Measurements from ENCODE around the gene UCK2. TPM values are rescaled to one million over a fixed set of nuclear protein-coding genes. Genes with fewer than 3 reads are reported as not detected.

UCK2 gene
- polyA plus RNA-seq, 2 donors: 18.8 to 25.4 TPM

DNA sequence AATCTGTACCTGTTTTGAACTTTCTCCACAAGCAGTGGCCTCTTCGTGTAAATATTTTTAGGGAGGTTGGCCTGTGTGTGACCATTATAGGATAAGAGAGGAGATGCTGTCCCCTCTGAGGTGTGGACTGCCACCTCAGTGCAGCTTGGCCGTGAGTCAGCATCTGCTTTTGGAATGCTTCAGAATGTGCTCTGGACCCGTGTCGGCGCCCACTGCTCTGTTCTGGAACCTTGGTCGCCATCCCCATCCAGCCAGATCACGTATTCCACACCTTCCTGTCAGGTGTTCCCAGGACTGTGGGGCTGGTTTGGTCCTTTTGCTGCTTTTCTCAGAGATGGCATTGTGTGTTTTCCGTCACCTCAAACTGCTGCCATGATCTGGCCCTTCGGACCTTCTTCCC, 5.5 kb downstream of the UCK2 start:
- H3K27ac ChIP-seq (ENCODE audit: low read depth in 2 of 2, low read length in 1 of 2): no peak overlapping the region
- H3K9me3 ChIP-seq (ENCODE audit: control insufficient read depth in 2 of 2, insufficient read depth in 1 of 2, low read depth in 1 of 2, low read length in 1 of 2): no peaks in the 10 kb centered on the region
- H3K27me3 ChIP-seq (ENCODE audit: control insufficient read depth in 1 of 2, insufficient read depth in 2 of 2, low read length in 2 of 2): no peaks in the 10 kb centered on the region
- no peak overlapping the region for H3K4me3 ChIP-seq (ENCODE audit: low read depth in 1 of 2, low read length in 2 of 2)
- H3K36me3 ChIP-seq (ENCODE audit: control insufficient read depth in 2 of 2, insufficient read depth in 2 of 2, low read length in 1 of 2): no peaks in the 10 kb centered on the region
- H3K4me1 ChIP-seq (ENCODE audit: control insufficient read depth in 2 of 2, insufficient read depth in 2 of 2, low read length in 1 of 2): no peaks in the 10 kb centered on the region
- WGBS, 2 donors: 75% methylated on average over 9 of the region's 9 CpGs

DNA sequence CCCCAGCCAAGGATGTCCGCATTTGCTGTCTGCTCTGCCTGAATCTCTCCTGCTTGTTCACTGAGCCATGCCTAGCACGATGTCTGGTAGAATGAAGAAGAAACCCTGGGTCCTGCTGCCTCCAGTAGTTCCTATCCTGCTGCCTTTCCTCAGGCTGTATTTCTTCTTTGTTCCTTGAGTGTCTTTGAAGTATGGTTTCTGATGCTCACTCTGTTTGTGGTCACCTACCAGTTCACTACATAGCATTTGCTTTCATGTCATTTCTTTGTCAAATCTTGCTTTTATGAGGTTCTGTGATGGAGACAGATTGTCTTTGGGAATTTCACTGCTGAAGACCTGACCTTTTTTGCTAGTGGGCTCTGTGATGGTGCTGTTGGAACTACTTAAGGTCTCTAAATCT, 5.9 kb downstream of the UCK2 start:
- Histone ChIP-seq H3K27me3 (ENCODE audit: control insufficient read depth in 1 of 2, insufficient read depth in 2 of 2, low read length in 2 of 2) (no peaks in the 10 kb centered on the region), H3K4me1 (ENCODE audit: control insufficient read depth in 2 of 2, insufficient read depth in 2 of 2, low read length in 1 of 2) (no peaks in the 10 kb centered on the region), H3K4me3 (ENCODE audit: low read depth in 1 of 2, low read length in 2 of 2) (no peak overlapping the region), H3K9me3 (ENCODE audit: control insufficient read depth in 2 of 2, insufficient read depth in 1 of 2, low read depth in 1 of 2, low read length in 1 of 2) (no peaks in the 10 kb centered on the region), H3K27ac (ENCODE audit: low read depth in 2 of 2, low read length in 1 of 2) (no peak overlapping the region), H3K36me3 (ENCODE audit: control insufficient read depth in 2 of 2, insufficient read depth in 2 of 2, low read length in 1 of 2) (no peaks in the 10 kb centered on the region)
- 45 to 73% methylated on average over 2 of the region's 2 CpGs for WGBS, 2 donors

DNA sequence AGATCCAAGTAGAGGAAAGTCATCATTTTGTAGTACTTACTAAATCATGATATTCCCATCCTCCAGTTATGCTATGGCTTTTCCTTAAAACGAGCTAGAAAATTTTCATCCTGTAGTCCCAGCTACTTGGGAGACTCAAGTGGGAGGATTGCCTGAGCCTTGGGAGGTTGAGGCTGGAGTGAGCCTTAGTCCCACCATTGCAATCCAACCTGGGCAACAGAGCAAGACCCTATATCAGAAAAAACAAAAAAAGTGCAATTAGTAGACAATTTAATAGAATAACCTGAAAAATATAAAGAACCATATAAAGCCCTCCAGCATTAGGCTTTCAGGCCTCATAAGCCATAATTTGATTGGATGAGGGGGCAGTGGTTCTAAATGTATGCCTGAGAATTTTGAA, 6.8 kb downstream of the UCK2 start:
- WGBS, 2 donors: 87 to 94% methylated on average over 1 of the region's 1 CpG
- Histone ChIP-seq H3K36me3 (ENCODE audit: control insufficient read depth in 2 of 2, insufficient read depth in 2 of 2, low read length in 1 of 2) (no peaks in the 10 kb centered on the region), H3K4me1 (ENCODE audit: control insufficient read depth in 2 of 2, insufficient read depth in 2 of 2, low read length in 1 of 2) (no peaks in the 10 kb centered on the region), H3K9me3 (ENCODE audit: control insufficient read depth in 2 of 2, insufficient read depth in 1 of 2, low read depth in 1 of 2, low read length in 1 of 2) (no peaks in the 10 kb centered on the region), H3K4me3 (ENCODE audit: low read depth in 1 of 2, low read length in 2 of 2) (no peak overlapping the region), H3K27me3 (ENCODE audit: control insufficient read depth in 1 of 2, insufficient read depth in 2 of 2, low read length in 2 of 2) (no peaks in the 10 kb centered on the region), H3K27ac (ENCODE audit: low read depth in 2 of 2, low read length in 1 of 2) (no peak overlapping the region)

DNA sequence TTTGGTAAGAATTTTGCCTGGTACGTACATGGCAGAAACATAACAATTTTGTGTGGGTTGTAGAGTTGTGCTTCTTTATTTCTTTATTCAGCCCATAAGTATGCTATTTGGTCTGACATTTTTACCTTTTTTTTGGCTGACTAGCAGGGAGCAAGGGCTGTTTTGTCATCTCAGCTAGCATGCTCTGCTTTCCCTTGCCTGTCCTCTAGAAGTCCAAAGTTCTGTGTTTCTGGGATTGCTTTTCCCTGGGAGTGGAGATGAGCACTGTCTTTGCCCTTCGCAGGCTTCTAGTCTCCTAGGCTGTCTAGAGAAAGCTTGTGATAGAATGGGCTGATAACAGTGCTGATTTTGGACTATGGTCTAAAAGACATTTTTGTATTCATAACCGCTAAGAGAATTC, 7.5 kb downstream of the UCK2 start:
- H3K27me3 ChIP-seq (ENCODE audit: control insufficient read depth in 1 of 2, insufficient read depth in 2 of 2, low read length in 2 of 2): no peaks in the 10 kb centered on the region
- no peak overlapping the region for H3K27ac ChIP-seq (ENCODE audit: low read depth in 2 of 2, low read length in 1 of 2)
- no peaks in the 10 kb centered on the region for H3K9me3 ChIP-seq (ENCODE audit: control insufficient read depth in 2 of 2, insufficient read depth in 1 of 2, low read depth in 1 of 2, low read length in 1 of 2)
- H3K4me1 ChIP-seq (ENCODE audit: control insufficient read depth in 2 of 2, insufficient read depth in 2 of 2, low read length in 1 of 2): no peaks in the 10 kb centered on the region
- no peaks in the 10 kb centered on the region for H3K36me3 ChIP-seq (ENCODE audit: control insufficient read depth in 2 of 2, insufficient read depth in 2 of 2, low read length in 1 of 2)
- no peak overlapping the region for H3K4me3 ChIP-seq (ENCODE audit: low read depth in 1 of 2, low read length in 2 of 2)
- WGBS, 2 donors: 93 to 97% methylated on average over 3 of the region's 3 CpGs

DNA sequence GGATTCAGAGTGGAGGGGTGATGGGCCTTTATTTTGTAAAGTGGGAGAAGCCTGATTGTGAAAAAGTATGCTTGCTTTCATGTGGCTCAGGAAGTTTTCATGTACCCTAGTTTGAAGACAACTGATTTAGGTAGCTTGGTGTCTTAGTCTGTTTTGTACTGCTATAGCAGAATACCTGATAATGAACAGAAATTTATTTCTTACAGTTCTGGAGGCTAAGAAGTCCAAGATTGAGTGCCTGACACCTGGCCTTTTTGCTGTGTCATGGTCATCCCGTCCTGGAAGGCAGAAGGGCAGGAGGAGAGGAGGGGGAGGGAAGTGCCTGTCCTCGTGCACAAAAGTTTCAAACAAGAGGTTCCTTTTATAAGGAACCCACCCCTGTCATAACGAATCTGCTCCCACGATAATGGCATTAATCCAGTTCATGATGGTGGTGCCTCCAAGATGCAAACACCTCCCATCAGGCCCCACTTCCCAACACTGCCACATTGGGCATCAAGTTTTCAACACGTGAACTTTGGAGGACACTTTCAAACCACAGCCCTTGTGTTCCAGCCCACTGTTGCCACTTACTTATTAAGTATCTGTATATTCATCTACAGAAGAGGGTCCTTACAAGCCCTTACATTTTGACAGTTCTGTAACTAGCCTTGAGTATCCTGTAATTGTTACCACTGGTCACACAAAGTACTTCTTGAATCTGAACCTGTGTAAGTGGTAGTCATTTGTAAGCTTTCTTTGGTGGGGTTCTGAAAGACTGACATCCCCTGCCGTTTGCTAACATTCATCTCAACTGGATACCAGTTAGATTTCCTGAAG, 9.5 kb downstream of the UCK2 start:
- no peaks in the 10 kb centered on the region for H3K4me1 ChIP-seq (ENCODE audit: control insufficient read depth in 2 of 2, insufficient read depth in 2 of 2, low read length in 1 of 2)
- WGBS, 2 donors: 55 to 73% methylated on average over 6 of the region's 6 CpGs
- no peak overlapping the region for H3K4me3 ChIP-seq (ENCODE audit: low read depth in 1 of 2, low read length in 2 of 2)
- no peaks in the 10 kb centered on the region for H3K9me3 ChIP-seq (ENCODE audit: control insufficient read depth in 2 of 2, insufficient read depth in 1 of 2, low read depth in 1 of 2, low read length in 1 of 2)
- no peak overlapping the region for H3K27ac ChIP-seq (ENCODE audit: low read depth in 2 of 2, low read length in 1 of 2)
- no peaks in the 10 kb centered on the region for H3K27me3 ChIP-seq (ENCODE audit: control insufficient read depth in 1 of 2, insufficient read depth in 2 of 2, low read length in 2 of 2)
- no peaks in the 10 kb centered on the region for H3K36me3 ChIP-seq (ENCODE audit: control insufficient read depth in 2 of 2, insufficient read depth in 2 of 2, low read length in 1 of 2)

DNA sequence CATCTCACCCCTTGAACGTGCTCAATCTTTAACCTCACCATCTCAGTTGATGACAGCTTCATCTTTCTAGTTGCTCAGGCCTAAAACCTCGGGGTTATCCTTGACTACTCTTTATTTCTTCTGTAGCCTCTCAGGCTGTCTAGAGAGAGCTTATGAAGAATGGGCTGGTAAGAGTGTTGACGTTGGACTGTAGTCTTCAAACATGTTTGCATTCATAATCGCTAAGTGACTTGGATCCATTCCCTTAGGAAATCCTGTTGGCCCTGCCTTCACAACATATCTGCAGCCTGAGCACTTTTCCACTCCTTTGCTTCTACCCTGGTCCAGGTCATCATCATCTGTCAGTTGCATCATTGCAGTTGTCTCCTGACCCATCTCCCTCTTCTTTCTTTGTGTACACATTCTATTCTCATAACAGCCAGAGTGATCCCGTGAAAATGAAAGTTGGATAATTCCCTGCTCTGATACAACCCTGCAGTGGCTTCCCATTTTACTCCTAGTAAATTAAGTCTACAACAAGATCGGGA, 10.5 kb downstream of the UCK2 start:
- Histone ChIP-seq H3K27ac (ENCODE audit: low read depth in 2 of 2, low read length in 1 of 2) (no peak overlapping the region), H3K27me3 (ENCODE audit: control insufficient read depth in 1 of 2, insufficient read depth in 2 of 2, low read length in 2 of 2) (no peaks in the 10 kb centered on the region), H3K4me3 (ENCODE audit: low read depth in 1 of 2, low read length in 2 of 2) (no peak overlapping the region), H3K9me3 (ENCODE audit: control insufficient read depth in 2 of 2, insufficient read depth in 1 of 2, low read depth in 1 of 2, low read length in 1 of 2) (no peaks in the 10 kb centered on the region), H3K4me1 (ENCODE audit: control insufficient read depth in 2 of 2, insufficient read depth in 2 of 2, low read length in 1 of 2) (peaks cover 0 to 2% of the 10 kb centered on the region in 2 donors), H3K36me3 (ENCODE audit: control insufficient read depth in 2 of 2, insufficient read depth in 2 of 2, low read length in 1 of 2) (no peaks in the 10 kb centered on the region)
- whole genome bisulfite sequencing, 2 donors: 64 to 69% methylated on average over 6 of the region's 6 CpGs

DNA sequence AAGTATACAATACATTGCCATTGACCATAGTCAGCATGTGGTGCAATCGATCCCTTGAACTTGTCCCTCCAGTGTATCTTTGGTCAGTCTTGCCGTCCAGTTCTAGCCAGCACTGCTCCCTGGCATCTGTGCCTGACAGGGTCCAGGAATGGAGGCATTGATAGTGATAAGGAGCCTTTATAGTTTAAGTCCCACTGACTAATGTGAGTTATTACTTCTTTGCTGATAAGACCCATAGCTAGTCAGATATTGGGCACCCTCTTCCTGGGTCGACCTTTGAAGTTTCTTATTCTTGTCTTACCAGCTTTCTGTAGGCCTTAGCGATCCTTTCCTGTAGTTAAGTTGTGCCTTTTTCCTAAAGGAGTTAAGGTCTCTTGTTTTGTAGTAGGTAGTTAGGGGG, 13.0 kb downstream of the UCK2 start:
- Histone ChIP-seq H3K36me3 (ENCODE audit: control insufficient read depth in 2 of 2, insufficient read depth in 2 of 2, low read length in 1 of 2) (no peaks in the 10 kb centered on the region), H3K4me1 (ENCODE audit: control insufficient read depth in 2 of 2, insufficient read depth in 2 of 2, low read length in 1 of 2) (peaks cover 0 to 2% of the 10 kb centered on the region in 2 donors), H3K27me3 (ENCODE audit: control insufficient read depth in 1 of 2, insufficient read depth in 2 of 2, low read length in 2 of 2) (no peaks in the 10 kb centered on the region), H3K27ac (ENCODE audit: low read depth in 2 of 2, low read length in 1 of 2) (no peak overlapping the region), H3K9me3 (ENCODE audit: control insufficient read depth in 2 of 2, insufficient read depth in 1 of 2, low read depth in 1 of 2, low read length in 1 of 2) (no peaks in the 10 kb centered on the region), H3K4me3 (ENCODE audit: low read depth in 1 of 2, low read length in 2 of 2) (no peak overlapping the region)
- 70 to 91% methylated on average over 4 of the region's 4 CpGs for WGBS, 2 donors

DNA sequence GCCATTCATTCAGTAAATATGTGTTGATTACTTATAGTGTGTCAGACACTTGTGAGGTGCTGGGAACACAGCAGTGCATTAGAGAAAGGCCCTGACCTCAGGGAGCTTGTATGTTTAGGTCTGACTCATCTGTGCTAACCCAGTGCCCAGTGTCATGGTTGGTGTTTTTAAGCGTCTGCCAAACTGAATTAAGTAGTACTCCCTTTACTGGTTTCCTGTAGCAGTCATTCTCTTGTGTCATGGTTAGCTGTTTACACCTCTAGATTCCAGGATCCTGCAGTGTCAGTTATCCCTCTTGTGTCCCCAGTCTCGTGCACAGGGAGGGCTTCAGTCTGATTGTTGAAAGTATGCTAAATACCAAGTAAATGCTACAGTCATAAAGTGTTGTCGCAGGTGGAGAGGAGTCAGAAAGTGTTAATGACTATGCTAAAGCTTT, 14.2 kb downstream of the UCK2 start:
- 71 to 79% methylated on average over 3 of the region's 3 CpGs for WGBS, 2 donors
- peaks cover 0 to 2% of the 10 kb centered on the region in 2 donors for H3K4me1 ChIP-seq (ENCODE audit: control insufficient read depth in 2 of 2, insufficient read depth in 2 of 2, low read length in 1 of 2)
- H3K27ac ChIP-seq (ENCODE audit: low read depth in 2 of 2, low read length in 1 of 2): peak overlapping the region in 1 of 2 donors; percentile 14

DNA sequence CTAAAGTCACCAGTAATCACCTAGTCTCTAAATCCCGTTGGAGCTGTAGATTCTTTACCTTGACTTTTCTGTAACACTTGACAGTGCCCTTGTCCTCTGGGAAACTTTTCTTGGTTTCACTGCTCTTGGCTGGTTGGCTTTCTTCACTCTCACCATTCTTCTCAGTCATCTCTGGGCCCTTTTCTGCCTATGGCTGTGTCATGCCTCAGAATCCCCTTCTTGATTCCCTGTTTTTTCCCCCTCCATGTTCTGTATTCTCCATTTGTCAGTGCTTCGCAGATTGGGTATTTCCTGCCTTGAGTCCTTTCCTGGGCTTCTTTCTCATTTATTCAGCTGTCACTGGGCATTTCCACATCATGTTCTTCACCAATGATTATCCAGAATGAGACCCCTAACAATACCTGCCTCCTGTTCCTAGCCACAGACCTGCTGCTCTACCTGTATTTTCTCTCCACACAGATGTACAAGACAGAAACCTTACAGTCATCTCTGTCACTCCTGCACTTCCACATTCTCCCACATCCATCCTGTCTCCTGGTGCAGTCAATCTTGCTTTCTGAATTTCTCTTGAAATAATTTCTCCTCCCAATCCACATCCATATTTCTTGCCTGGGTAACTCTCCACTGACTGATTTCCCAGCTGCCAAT, 14.7 kb downstream of the UCK2 start:
- H3K4me1 ChIP-seq (ENCODE audit: control insufficient read depth in 2 of 2, insufficient read depth in 2 of 2, low read length in 1 of 2): peaks cover 0 to 2% of the 10 kb centered on the region in 2 donors
- WGBS, 2 donors: 58 to 62% methylated on average over 2 of the region's 2 CpGs
- peak overlapping the region in 1 of 2 donors; percentile 37 for H3K27ac ChIP-seq (ENCODE audit: low read depth in 2 of 2, low read length in 1 of 2)
- H3K9me3 ChIP-seq (ENCODE audit: control insufficient read depth in 2 of 2, insufficient read depth in 1 of 2, low read depth in 1 of 2, low read length in 1 of 2): no peaks in the 10 kb centered on the region
- no peaks in the 10 kb centered on the region for H3K36me3 ChIP-seq (ENCODE audit: control insufficient read depth in 2 of 2, insufficient read depth in 2 of 2, low read length in 1 of 2)
- no peak overlapping the region for H3K4me3 ChIP-seq (ENCODE audit: low read depth in 1 of 2, low read length in 2 of 2)
- no peaks in the 10 kb centered on the region for H3K27me3 ChIP-seq (ENCODE audit: control insufficient read depth in 1 of 2, insufficient read depth in 2 of 2, low read length in 2 of 2)

More for the DNA sequence above, 14.2 kb downstream of the UCK2 start:
- Histone ChIP-seq H3K27me3 (ENCODE audit: control insufficient read depth in 1 of 2, insufficient read depth in 2 of 2, low read length in 2 of 2) (no peaks in the 10 kb centered on the region), H3K4me3 (ENCODE audit: low read depth in 1 of 2, low read length in 2 of 2) (no peak overlapping the region), H3K9me3 (ENCODE audit: control insufficient read depth in 2 of 2, insufficient read depth in 1 of 2, low read depth in 1 of 2, low read length in 1 of 2) (no peaks in the 10 kb centered on the region), H3K36me3 (ENCODE audit: control insufficient read depth in 2 of 2, insufficient read depth in 2 of 2, low read length in 1 of 2) (no peaks in the 10 kb centered on the region)

All from esophagus (tissue), 2 donors.